HS-27A (cell line): ENCODE data around the gene MMP2.

Experiments used
- DNase-seq: peaks from one replicate; pipeline ENCODE4 v3.0.0-alpha.2; 2012; ENCODE audit warnings: low read depth, missing footprints

MMP2 gene

GRCh38 chr16:55478827-55479429 lies at the start of gene MMP2:
Gene MMP2 (plus strand): TSS chr16:55479198. CDS start chr16:55479480, 282 bp downstream.
- DNase-seq: no peak

DNA sequence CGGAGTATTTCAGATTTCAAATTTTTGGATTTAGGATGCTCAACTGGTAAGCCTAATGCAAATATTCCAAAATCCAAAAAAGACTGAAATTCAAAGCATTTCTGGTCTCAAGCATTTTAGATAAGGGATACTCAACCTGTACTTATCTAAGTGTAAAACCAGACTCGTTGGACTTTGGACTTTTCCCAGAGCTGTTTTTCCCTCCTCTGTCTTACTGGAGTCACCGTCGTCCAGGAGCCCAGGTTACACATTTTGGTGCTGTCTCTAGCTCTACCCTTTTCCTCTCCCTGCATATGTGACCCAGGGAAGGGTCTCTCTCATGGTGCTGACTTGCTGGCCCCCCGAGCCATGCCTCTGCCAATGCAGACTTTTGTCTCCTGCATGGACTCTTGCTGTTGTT lies 46.0 kb upstream of the MMP2 start:
- DNase-seq: no peak

DNA sequence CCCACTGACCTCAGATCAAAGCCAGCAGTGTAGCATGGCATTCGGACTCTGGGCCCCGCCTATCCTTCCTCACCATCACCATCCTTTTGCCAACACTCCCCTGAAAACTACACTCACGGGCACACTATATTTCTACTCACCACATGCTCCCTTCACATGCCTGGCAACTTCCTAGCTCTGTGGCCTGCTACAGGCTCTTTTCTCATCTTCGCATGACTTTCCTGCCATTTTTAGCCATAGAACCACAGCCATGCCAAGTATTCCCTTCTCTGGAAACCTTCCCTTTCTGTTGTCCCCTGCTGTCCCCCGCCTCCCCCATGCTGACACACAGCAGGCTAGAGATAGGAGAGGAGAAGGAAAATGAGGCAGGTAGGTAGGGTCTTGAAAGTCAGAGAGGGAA lies 45.5 kb upstream of the MMP2 start:
- no peak for DNase-seq

GRCh38 chr16:55434000-55434399 lies 45.0 kb upstream of the MMP2 start:
- no peak for DNase-seq

GRCh38 chr16:55435387-55435786 lies 43.6 kb upstream of the MMP2 start:
- DNase-seq: no peak

DNA sequence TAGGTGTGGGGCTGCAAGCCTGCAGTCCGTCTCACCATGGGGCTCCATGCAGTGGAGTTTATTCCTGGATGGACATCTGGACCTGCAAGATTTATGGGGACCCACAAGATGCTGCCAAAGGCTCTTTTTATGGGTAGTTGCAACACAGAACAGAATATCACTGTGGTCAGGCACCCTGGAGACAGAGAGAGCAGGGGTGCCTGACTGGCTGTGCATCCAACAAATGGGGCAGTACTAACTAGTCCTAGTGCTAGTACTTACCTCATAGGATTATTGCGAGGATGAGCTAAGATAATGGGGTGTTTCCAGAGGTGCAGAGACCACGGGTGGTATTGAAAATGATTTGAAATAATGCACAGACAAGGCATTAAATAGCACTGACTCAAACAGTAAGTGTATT lies 42.4 kb upstream of the MMP2 start:
- DNase-seq: no peak

GRCh38 chr16:55437625-55438024 lies 41.4 kb upstream of the MMP2 start:
- DNase-seq: no peak

DNA sequence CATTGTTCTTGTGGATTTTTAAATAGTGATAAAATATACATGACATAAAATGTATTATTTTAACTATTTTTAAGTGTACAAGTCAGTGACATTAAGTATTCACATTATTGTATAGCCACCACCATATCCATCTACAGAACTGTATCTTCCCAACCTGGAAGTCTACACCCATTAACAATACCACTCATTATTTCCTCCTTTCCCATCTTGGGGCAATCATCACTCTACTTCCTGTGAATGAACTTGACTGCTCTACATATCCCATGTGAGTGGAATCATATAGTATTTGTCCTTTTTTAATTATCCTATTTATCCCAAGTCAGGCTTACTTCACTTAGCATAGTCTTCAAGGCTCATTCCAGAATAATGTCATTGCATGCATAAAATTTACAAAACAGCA lies 40.7 kb upstream of the MMP2 start:
- no peak for DNase-seq

GRCh38 chr16:55439101-55439690 lies 39.8 kb upstream of the MMP2 start:
- no peak for DNase-seq

DNA sequence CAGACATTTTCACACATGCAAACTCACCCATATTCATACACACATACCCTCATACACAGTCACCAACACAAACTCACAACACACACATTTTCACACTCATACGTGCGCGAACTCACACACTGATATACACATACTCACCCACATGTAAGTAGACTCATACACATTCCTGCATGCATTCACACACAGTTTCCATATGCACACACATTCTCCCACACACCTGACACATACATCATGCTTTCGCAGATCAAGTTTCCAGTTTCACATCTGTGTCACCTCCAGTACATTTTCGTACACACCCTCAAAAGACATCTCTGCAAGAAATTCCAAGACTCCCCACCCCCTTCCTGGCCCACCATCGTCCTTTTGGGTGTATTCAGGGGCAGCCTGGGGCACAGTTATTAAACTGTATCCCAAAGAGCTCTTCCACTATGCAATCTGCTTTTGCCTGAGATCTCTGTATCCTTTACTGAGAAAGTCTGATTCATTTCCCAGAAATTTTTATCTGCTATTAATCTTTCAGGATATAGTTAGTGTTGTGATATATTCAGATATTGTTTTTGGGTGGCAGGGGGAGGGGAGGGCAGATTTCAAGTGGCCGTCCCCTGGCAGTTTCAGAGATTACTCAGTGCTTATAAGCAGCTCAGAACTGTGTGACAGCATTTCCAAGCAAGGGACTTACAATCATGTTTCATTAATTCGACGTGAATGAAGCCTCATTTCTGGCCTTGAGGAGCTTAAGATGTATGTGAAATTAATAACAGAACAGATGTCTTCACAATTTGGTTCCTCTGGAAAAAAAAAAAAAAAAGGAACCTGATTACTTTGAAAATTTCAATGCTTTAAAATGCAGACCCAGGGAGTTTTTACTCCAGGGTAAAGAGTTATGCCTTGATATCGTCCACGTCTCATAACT lies 35.3 kb upstream of the MMP2 start:
- DNase-seq: no peak

DNA sequence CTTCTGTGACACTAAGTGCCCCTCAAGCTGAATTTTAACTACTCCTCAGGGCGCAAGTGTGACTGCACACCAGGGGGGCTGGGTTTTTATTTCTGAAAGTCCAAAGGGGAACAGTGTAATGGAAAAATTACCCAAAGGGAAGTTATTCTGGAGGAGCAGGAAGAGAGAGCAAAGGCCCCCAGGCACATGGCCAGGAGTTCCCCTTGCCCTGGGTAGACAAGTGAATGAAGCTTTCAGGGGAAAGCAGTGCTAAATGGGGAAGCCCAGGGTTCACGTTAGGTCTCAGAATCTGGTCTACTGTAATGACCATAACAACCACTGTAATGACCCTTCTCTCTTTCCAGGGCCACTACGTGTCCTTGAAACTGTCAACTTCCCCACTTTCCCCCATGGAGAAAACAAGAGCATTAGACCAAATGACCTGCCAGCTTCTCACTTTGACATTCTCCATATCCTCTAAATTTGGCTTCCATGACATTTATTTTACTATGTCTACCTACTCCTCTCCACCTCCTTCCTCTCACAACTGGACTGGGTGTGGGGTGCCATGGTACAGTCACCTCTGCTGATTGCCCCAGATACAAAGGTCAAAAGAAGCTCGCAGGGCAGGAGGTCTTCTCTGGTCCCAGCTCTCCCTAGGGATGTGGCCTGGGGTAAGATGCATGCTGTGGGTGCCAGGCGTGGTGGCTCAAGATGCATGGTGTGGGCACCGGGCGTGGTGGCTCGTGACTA lies 34.1 kb upstream of the MMP2 start:
- no peak for DNase-seq

- no peak for DNase-seq
Measured at GRCh38 chr16:55447231-55447630, 31.8 kb upstream of the MMP2 start.

DNA sequence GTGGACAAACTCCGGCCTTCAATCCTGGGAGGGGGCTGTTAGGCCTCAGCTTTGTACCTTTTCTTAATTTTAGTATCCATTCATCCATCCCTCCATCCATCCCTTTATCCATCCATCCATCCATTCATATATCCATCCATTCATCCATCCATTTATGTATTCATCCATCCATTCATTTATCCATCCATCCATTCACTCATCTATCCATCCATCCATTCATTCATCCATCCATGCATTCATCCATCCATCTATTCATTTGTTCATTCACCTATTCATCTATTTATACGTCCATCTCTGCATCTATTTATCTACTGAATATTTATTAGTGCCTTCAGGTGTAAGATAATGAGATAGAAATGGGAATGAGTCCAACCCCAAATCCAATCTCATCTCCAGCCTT lies 26.0 kb upstream of the MMP2 start:
- no peak for DNase-seq

- no peak for DNase-seq
Measured at GRCh38 chr16:55453909-55454308, 25.1 kb upstream of the MMP2 start.

- DNase-seq: no peak
Measured at GRCh38 chr16:55454861-55455260, 24.1 kb upstream of the MMP2 start.

DNA sequence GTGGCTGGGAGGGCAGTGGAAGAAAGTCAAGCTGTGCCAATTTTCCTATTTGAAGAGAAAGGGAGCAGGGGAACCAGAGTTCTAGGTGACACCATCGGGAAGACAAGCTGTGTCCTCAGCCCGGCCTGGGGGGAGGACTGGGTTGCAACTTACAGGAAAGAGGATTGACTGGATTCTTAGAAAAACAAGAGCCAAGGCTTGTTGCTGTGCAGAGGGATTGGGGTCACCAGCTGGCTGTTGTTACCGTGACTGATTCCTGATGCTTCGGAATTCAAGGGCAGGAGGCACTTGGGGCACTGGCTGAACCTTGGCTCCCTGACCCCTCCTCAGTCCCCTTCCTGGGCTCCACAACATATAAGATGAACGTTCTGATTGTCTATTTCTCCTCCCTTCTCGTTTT lies 16.8 kb upstream of the MMP2 start:
- no peak for DNase-seq

DNA sequence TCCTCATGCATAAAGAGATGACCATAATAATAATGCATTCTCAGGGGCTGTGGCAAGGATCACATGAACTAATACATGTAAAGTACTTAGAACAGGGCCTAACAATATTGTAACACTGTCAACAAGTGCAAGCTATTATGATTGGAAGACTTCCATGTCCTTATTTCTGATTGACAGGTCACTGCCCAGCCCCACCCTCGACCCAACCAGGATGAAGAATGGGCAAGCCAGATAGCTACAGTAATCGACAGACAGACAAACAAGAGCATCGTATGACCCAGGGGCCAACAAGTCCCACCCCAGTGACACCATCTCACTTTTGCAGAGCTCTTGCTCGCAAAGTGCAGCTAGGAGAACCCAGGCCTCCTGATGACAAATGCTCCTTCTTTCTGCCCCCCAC lies 14.6 kb upstream of the MMP2 start:
- DNase-seq: no peak

DNA sequence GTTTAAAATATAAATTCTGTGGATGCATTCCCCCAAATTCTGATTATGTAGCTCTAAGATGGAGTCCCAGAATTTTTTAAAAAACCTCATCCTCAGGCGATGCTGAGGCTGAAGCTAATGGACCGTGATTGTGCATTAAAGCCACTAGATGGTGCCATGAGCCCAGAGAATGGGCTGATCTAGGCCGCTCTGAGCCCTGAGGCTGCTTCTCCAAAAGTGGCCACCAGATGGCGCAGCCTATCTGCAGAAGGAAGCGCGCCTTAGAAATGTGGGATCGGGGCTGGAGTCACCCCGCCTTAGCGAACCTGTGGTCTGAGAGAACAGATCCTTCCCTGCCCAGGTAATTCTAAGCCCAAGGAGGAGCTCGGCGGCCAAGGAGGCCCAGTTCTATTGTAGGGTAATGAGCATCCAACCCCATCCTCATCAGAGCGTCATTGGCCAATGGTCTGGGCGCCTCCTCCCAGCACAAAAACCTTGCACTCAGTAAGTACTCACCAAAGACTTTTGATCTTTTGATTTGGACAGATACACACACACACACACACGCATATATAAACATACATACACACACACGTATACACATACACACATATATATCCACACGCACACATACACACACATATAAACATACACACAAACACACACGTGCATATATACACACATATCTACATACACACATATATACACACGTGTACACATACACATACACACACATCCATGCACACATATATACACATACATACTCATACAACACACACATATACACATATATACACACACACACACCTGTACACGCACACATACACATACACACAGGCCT lies 13.7 kb upstream of the MMP2 start:
- DNase-seq: peak; percentile 66

- no peak for DNase-seq
Measured at GRCh38 chr16:55466209-55466608, 12.8 kb upstream of the MMP2 start.

DNA sequence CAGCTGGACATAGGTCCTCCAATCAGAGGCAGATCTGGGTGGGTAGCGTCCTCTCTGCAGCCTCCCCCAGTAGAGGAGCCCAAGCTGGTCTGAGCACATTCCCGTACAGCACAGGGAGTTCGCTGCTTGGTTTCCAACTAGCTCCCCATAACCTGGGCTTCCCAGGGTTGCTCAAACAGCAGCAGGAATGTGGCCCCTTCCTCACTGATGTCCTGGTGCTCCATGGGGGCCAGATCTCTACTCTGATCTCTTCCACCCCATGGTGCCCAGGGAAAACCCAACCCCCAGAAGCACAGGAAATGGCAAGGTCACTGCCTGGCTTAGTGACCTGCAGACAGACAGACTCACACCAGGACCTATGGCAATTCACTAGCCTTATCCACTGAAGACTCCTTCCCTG lies 11.1 kb upstream of the MMP2 start:
- DNase-seq: no peak

- DNase-seq: no peak
Measured at GRCh38 chr16:55468352-55468990, 10.5 kb upstream of the MMP2 start.
